H1 (cell line): ENCODE data around the gene OR5AU1.

ENCODE experiments used
- BCL11A ChIP-seq, 2 experiments: IDR thresholded peaks; one replicate each; pipeline ENCODE4 v1.6.1; 2011; ENCODE audit warnings: low read depth in 2 of 2, low read length in 2 of 2, mild to moderate bottlenecking in 2 of 2
- CEBPB ChIP-seq: IDR thresholded peaks from 2 replicates; pipeline ENCODE4 v1.6.1; 2012; ENCODE audit warnings: low read depth, low read length
- KDM1A ChIP-seq: fragments of 200-600, 300-600 bp; sonication (generic); IDR thresholded peaks from 2 replicates; pipeline ENCODE4 v1.7.1; 2016; ENCODE audit warnings: mild to moderate bottlenecking, low read length, borderline replicate concordance
- MAFK ChIP-seq: IDR thresholded peaks from 2 replicates; pipeline ENCODE4 v1.6.1; 2012; ENCODE audit warnings: low read depth, mild to moderate bottlenecking, improper control_type of control experiment, low read length
- POLR2A ChIP-seq, 2 experiments: IDR thresholded peaks; 1 replicate in 1 of 2; 2 replicates in 1 of 2; pipeline ENCODE4 v1.6.1; 2011; ENCODE audit warnings: low read depth in 2 of 2, low read length in 2 of 2, mild to moderate bottlenecking in 2 of 2; ENCODE audit errors: control extremely low read depth in 1 of 2
- RNF2 ChIP-seq: fragments of 200-900, 300-1000 bp; sonication (generic); IDR thresholded peaks from 2 replicates; pipeline ENCODE4 v1.7.1; 2016; ENCODE audit warnings: borderline replicate concordance, low read depth, mild to moderate bottlenecking, antibody characterized with exemption, low read length; ENCODE audit not compliant: poor library complexity, severe bottlenecking; ENCODE audit errors: missing control alignments
- SIN3A ChIP-seq, 2 experiments: IDR thresholded peaks in 1 of 2; conservative IDR thresholded peaks in 1 of 2; 2 replicates each; pipeline ENCODE4 v1.6.1; 2011 to 2012; ENCODE audit warnings: low read length in 2 of 2, improper control_type of control experiment in 1 of 2, low read depth in 1 of 2, mild to moderate bottlenecking in 1 of 2
- SP2 ChIP-seq: IDR thresholded peaks from 2 replicates; pipeline ENCODE4 v1.6.1; 2012; ENCODE audit warnings: mild to moderate bottlenecking, low read length, inconsistent platforms
- TAF1 ChIP-seq: IDR thresholded peaks from 2 replicates; pipeline ENCODE4 v1.6.1; 2011; ENCODE audit warnings: mild to moderate bottlenecking, low read depth, low read length
- TBP ChIP-seq: IDR thresholded peaks from 2 replicates; pipeline ENCODE4 v1.6.1; 2011; ENCODE audit warnings: low read depth, low read length, improper control_type of control experiment
- YY1 ChIP-seq: IDR thresholded peaks from 2 replicates; pipeline ENCODE4 v1.6.1; 2011; ENCODE audit warnings: low read depth, mild to moderate bottlenecking, low read length
- TF ChIP-seq, protein P1 (sequence below): IDR thresholded peaks from 2 replicates; pipeline ENCODE4 v1.6.1; 2012; ENCODE audit warnings: inconsistent platforms
- TF ChIP-seq, protein P2 (sequence below), 3 experiments: IDR thresholded peaks; 1 replicate in 2 of 3; 2 replicates in 1 of 3; pipeline versions ENCODE4 v1.5.1 to v1.6.1; 2011; ENCODE audit warnings: low read length in 3 of 3, mild to moderate bottlenecking in 3 of 3, inconsistent platforms in 2 of 3, low read depth in 1 of 3, moderate library complexity in 1 of 3; ENCODE audit not compliant: insufficient read depth in 1 of 3; ENCODE audit errors: control extremely low read depth in 1 of 3

- TF ChIP-seq, protein P1, sequence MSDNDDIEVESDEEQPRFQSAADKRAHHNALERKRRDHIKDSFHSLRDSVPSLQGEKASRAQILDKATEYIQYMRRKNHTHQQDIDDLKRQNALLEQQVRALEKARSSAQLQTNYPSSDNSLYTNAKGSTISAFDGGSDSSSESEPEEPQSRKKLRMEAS = no peak
- TF ChIP-seq, protein P2, sequence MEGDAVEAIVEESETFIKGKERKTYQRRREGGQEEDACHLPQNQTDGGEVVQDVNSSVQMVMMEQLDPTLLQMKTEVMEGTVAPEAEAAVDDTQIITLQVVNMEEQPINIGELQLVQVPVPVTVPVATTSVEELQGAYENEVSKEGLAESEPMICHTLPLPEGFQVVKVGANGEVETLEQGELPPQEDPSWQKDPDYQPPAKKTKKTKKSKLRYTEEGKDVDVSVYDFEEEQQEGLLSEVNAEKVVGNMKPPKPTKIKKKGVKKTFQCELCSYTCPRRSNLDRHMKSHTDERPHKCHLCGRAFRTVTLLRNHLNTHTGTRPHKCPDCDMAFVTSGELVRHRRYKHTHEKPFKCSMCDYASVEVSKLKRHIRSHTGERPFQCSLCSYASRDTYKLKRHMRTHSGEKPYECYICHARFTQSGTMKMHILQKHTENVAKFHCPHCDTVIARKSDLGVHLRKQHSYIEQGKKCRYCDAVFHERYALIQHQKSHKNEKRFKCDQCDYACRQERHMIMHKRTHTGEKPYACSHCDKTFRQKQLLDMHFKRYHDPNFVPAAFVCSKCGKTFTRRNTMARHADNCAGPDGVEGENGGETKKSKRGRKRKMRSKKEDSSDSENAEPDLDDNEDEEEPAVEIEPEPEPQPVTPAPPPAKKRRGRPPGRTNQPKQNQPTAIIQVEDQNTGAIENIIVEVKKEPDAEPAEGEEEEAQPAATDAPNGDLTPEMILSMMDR (IDR thresholded peaks at IDR 0.05; ENCODE audit: control extremely low read depth in 1 of 3, insufficient read depth in 1 of 3, low read depth in 1 of 3, low read length in 3 of 3) = no peak
- TF ChIP-seq SP2 (no peak), TAF1 (no peak), POLR2A (IDR thresholded peaks at IDR 0.05; ENCODE audit: control extremely low read depth in 1 of 2, low read depth in 2 of 2, low read length in 2 of 2) (no peak), TBP (no peak), KDM1A (no peak), BCL11A (IDR thresholded peaks at IDR 0.05; ENCODE audit: low read depth in 2 of 2, low read length in 2 of 2) (no peak), RNF2 (no peak), SIN3A (conservative IDR thresholded peaks at IDR 0.05 in 1 of 2, IDR thresholded peaks at IDR 0.05 in 1 of 2; ENCODE audit: low read depth in 1 of 2, low read length in 2 of 2) (no peak), MAFK (no peak), YY1 (no peak), CEBPB (no peak)
These were observed 6.1 kb downstream of the OR5AU1 start for GRCh38 chr14:21149641-21150367.
